ENCODE results near the gene MPHOSPH9. TPM values are rescaled to one million over a fixed set of nuclear protein-coding genes. Genes with fewer than 3 reads are reported as not detected.

MPHOSPH9 gene
- polyA plus RNA-seq, 3 donors: 6.3 to 14.1 (median 9.2) TPM

DNA sequence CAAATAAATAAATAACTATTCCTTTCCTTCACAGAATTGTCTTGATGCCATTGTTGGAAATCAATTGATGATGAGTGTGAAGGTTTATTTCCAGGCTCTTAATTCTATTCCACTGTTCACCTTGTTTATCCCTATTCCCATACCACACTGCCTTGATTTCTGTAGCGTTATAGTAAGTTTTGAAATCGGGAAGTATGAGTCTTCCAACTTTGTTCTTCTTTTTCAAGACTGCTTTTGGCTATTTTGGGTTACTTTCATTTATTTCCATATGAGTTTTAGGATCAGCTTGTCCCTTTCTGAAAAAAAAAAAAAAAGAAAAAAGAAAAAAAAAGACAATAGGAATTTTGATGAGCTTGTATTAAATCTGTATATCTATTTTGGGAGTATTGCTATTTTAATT is 48.0 kb upstream of the MPHOSPH9 start:
- intact Hi-C loops (cut with micrococcal nuclease): no loop called here

DNA sequence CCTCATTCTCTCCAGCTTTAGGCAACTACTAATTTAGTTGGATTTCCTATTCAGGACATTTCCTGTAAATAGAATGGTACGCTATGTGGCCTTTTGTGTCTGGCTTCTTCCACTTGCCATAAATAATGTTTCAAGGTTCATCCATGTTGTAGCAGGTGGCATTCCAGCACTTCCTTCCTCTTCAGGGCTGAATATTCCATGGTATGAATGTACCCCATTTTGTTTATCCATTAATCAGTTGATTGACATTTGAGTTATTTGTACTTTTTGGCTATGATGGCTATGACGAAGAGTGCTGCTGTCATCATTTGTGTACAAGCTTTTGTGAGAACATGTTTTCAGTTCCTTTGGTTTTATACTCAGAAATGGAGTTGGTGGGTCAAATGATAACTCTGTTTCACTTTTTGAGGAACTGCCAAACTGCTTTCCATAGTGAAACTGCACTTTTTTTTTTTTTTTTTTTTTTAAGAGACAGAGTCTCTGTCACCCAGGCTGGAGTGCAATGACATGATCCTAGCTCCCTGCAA is 45.2 kb upstream of the MPHOSPH9 start:
- peak overlapping the region in 2 of 3 experiments; percentile 13 to 48 for H3K4me3 ChIP-seq (replicated peaks in 1 of 3; ENCODE audit: low read depth in 2 of 3, low read length in 3 of 3)
- no peaks in the 10 kb centered on the region for H3K79me2 ChIP-seq (ENCODE audit: insufficient read depth, low read length)
- peak; percentile 55 to 73 (median 65) for DNase-seq
- peak overlapping the region; percentile 50 to 79 for H3K27ac ChIP-seq (ENCODE audit: low read depth in 1 of 2, low read length in 2 of 2)
- H3K4me2 ChIP-seq (replicated peaks; ENCODE audit: extremely low read depth, low read length, poor library complexity, severe bottlenecking): peak overlapping the region; percentile 52
- TF ChIP-seq, protein P1, sequence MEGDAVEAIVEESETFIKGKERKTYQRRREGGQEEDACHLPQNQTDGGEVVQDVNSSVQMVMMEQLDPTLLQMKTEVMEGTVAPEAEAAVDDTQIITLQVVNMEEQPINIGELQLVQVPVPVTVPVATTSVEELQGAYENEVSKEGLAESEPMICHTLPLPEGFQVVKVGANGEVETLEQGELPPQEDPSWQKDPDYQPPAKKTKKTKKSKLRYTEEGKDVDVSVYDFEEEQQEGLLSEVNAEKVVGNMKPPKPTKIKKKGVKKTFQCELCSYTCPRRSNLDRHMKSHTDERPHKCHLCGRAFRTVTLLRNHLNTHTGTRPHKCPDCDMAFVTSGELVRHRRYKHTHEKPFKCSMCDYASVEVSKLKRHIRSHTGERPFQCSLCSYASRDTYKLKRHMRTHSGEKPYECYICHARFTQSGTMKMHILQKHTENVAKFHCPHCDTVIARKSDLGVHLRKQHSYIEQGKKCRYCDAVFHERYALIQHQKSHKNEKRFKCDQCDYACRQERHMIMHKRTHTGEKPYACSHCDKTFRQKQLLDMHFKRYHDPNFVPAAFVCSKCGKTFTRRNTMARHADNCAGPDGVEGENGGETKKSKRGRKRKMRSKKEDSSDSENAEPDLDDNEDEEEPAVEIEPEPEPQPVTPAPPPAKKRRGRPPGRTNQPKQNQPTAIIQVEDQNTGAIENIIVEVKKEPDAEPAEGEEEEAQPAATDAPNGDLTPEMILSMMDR (IDR thresholded peaks at IDR 0.05): no peak
- peak overlapping the region; percentile 50 to 57 for H3K4me3 Mint-ChIP-seq
- 0% methylated on average over 1 of the region's 2 CpGs for WGBS (ENCODE audit: insufficient coverage)
- peaks cover 0 to 9% (median 2%) of the 10 kb centered on the region in 3 donors for H3K27me3 Mint-ChIP-seq (ENCODE audit: low read depth in 3 of 3)
- H3K9me3 Mint-ChIP-seq: no peaks in the 10 kb centered on the region
- peak overlapping the region; percentile 65 for H2AFZ ChIP-seq (ENCODE audit: insufficient read depth, low read depth, low read length, poor library complexity, severe bottlenecking)
- H3K4me1 Mint-ChIP-seq: peaks cover 14% of the 10 kb centered on the region
- no peaks in the 10 kb centered on the region for H3K36me3 Mint-ChIP-seq
- no peaks in the 10 kb centered on the region for H3K9me3 ChIP-seq (replicated peaks in 1 of 2; ENCODE audit: control insufficient read depth in 1 of 2, insufficient read depth in 1 of 2, low read length in 2 of 2)
- no peaks in the 10 kb centered on the region for H3K36me3 ChIP-seq (replicated peaks in 1 of 2; ENCODE audit: control insufficient read depth in 1 of 2, insufficient read depth in 2 of 2, low read length in 2 of 2)
- peak overlapping the region; percentile 60 to 95 (median 86) for H3K27ac Mint-ChIP-seq
- no peak overlapping the region for H3K9ac ChIP-seq (ENCODE audit: insufficient read depth, low read length, poor library complexity, severe bottlenecking)
- intact Hi-C loops (cut with micrococcal nuclease): no loop called here
- H3K4me1 ChIP-seq (ENCODE audit: control insufficient read depth in 1 of 2, insufficient read depth in 2 of 2, low read length in 2 of 2): peaks cover 18% of the 10 kb centered on the region in 2 donors
- no peaks in the 10 kb centered on the region for H4K20me1 ChIP-seq (ENCODE audit: insufficient read depth, low read length)
- no peaks in the 10 kb centered on the region for H3K27me3 ChIP-seq (ENCODE audit: control insufficient read depth in 2 of 2, insufficient read depth in 2 of 2, low read length in 2 of 2)

More for the DNA sequence above, 48.0 kb upstream of the MPHOSPH9 start:
- no peak overlapping the region for H3K4me3 ChIP-seq (replicated peaks in 1 of 3; ENCODE audit: low read depth in 2 of 3, low read length in 3 of 3)
- WGBS (ENCODE audit: insufficient coverage): no CpG with 5 or more reads among the region's 2 CpGs
- peaks cover 0 to 2% (median 1%) of the 10 kb centered on the region in 3 donors for H3K27me3 Mint-ChIP-seq (ENCODE audit: low read depth in 3 of 3)
- no peaks in the 10 kb centered on the region for H4K20me1 ChIP-seq (ENCODE audit: insufficient read depth, low read length)
- no peak overlapping the region for H2AFZ ChIP-seq (ENCODE audit: insufficient read depth, low read depth, low read length, poor library complexity, severe bottlenecking)
- TF ChIP-seq, protein P1 (IDR thresholded peaks at IDR 0.05): no peak
- H3K4me2 ChIP-seq (replicated peaks; ENCODE audit: extremely low read depth, low read length, poor library complexity, severe bottlenecking): no peak overlapping the region
- H3K9ac ChIP-seq (ENCODE audit: insufficient read depth, low read length, poor library complexity, severe bottlenecking): no peak overlapping the region
- DNase-seq: no peak
- no peaks in the 10 kb centered on the region for H3K79me2 ChIP-seq (ENCODE audit: insufficient read depth, low read length)
- peaks cover 14% of the 10 kb centered on the region for H3K4me1 Mint-ChIP-seq
- no peaks in the 10 kb centered on the region for H3K36me3 ChIP-seq (replicated peaks in 1 of 2; ENCODE audit: control insufficient read depth in 1 of 2, insufficient read depth in 2 of 2, low read length in 2 of 2)
- no peaks in the 10 kb centered on the region for H3K9me3 Mint-ChIP-seq
- no peaks in the 10 kb centered on the region for H3K27me3 ChIP-seq (ENCODE audit: control insufficient read depth in 2 of 2, insufficient read depth in 2 of 2, low read length in 2 of 2)
- H3K27ac Mint-ChIP-seq: no peak overlapping the region
- no peaks in the 10 kb centered on the region for H3K36me3 Mint-ChIP-seq
- H3K9me3 ChIP-seq (replicated peaks in 1 of 2; ENCODE audit: control insufficient read depth in 1 of 2, insufficient read depth in 1 of 2, low read length in 2 of 2): no peaks in the 10 kb centered on the region
- peaks cover 18% of the 10 kb centered on the region in 2 donors for H3K4me1 ChIP-seq (ENCODE audit: control insufficient read depth in 1 of 2, insufficient read depth in 2 of 2, low read length in 2 of 2)
- no peak overlapping the region for H3K4me3 Mint-ChIP-seq
- H3K27ac ChIP-seq (ENCODE audit: low read depth in 1 of 2, low read length in 2 of 2): no peak overlapping the region

Data from CD14-positive monocyte (primary cell).